Measurements from ENCODE around the gene GPR158. TPM values are rescaled to one million over a fixed set of nuclear protein-coding genes. Genes with fewer than 3 reads are reported as not detected.

The GPR158 gene
- total RNA-seq, 1 experiment from 2014 or later = not detected

GRCh38 chr10:25339966-25340365, 165.2 kb downstream of the GPR158 start:
- CTCF ChIA-PET = no interaction called here
- TF ChIP-seq CTCF (IDR thresholded peaks at IDR 0.05; ENCODE audit: unreplicated experiment) = no peak
- POLR2A ChIA-PET = no interaction called here
- Mint-ChIP-seq H3K4me1 (ENCODE audit: insufficient read depth, unreplicated experiment) (no peaks in the 10 kb centered on the region), H3K27me3 (ENCODE audit: insufficient read depth, unreplicated experiment) (peaks cover 63% of the 10 kb centered on the region), H3K9me3 (ENCODE audit: unreplicated experiment) (no peaks in the 10 kb centered on the region), H3K36me3 (ENCODE audit: insufficient read depth, unreplicated experiment) (no peaks in the 10 kb centered on the region), H3K27ac (ENCODE audit: low read depth, unreplicated experiment) (no peak overlapping the region), H3K4me3 (ENCODE audit: unreplicated experiment) (no peak overlapping the region)
- no TSS peak for BruUV-seq (replicated peaks)
- intact Hi-C loops (cut with micrococcal nuclease) = no loop called here
- no peak for DNase-seq (ENCODE audit: unreplicated experiment)

GRCh38 chr10:25349520-25349919, 174.7 kb downstream of the GPR158 start:
- ChIA-PET POLR2A (no interaction called here), CTCF (interaction anchor here (0.6 kb wide), 1 partner anchor 1621 kb away, joined by 3 read pairs; no protein-coding TSS in a partner anchor)
- Mint-ChIP-seq H3K4me1 (ENCODE audit: insufficient read depth, unreplicated experiment) (no peaks in the 10 kb centered on the region), H3K9me3 (ENCODE audit: unreplicated experiment) (no peaks in the 10 kb centered on the region), H3K36me3 (ENCODE audit: insufficient read depth, unreplicated experiment) (no peaks in the 10 kb centered on the region), H3K27ac (ENCODE audit: low read depth, unreplicated experiment) (no peak overlapping the region), H3K27me3 (ENCODE audit: insufficient read depth, unreplicated experiment) (peaks cover 39% of the 10 kb centered on the region), H3K4me3 (ENCODE audit: unreplicated experiment) (no peak overlapping the region)
- no TSS peak for BruUV-seq (replicated peaks)
- TF ChIP-seq CTCF (IDR thresholded peaks at IDR 0.05; ENCODE audit: unreplicated experiment) = no peak
- intact Hi-C loops (cut with micrococcal nuclease) = no loop called here
- DNase-seq (ENCODE audit: unreplicated experiment) = no peak

GRCh38 chr10:25356609-25357008, 181.8 kb downstream of the GPR158 start:
- ChIA-PET POLR2A (interaction anchor here (0.6 kb wide), 1 partner anchor 145 kb away, joined by 3 read pairs; no protein-coding TSS in a partner anchor), CTCF (no interaction called here)
- Mint-ChIP-seq H3K36me3 (ENCODE audit: insufficient read depth, unreplicated experiment) (no peaks in the 10 kb centered on the region), H3K27me3 (ENCODE audit: insufficient read depth, unreplicated experiment) (peaks cover 11% of the 10 kb centered on the region), H3K4me3 (ENCODE audit: unreplicated experiment) (no peak overlapping the region), H3K27ac (ENCODE audit: low read depth, unreplicated experiment) (no peak overlapping the region), H3K9me3 (ENCODE audit: unreplicated experiment) (peaks cover 23% of the 10 kb centered on the region), H3K4me1 (ENCODE audit: insufficient read depth, unreplicated experiment) (no peaks in the 10 kb centered on the region)
- DNase-seq (ENCODE audit: unreplicated experiment) = no peak
- BruUV-seq (replicated peaks) = no TSS peak
- TF ChIP-seq CTCF (IDR thresholded peaks at IDR 0.05; ENCODE audit: unreplicated experiment) = no peak
- intact Hi-C loops (cut with micrococcal nuclease) = no loop called here

GRCh38 chr10:25357269-25357668, 182.5 kb downstream of the GPR158 start:
- intact Hi-C loops (cut with micrococcal nuclease) = no loop called here
- Mint-ChIP-seq H3K4me3 (ENCODE audit: unreplicated experiment) (no peak overlapping the region), H3K27ac (ENCODE audit: low read depth, unreplicated experiment) (no peak overlapping the region), H3K36me3 (ENCODE audit: insufficient read depth, unreplicated experiment) (no peaks in the 10 kb centered on the region), H3K27me3 (ENCODE audit: insufficient read depth, unreplicated experiment) (peaks cover 11% of the 10 kb centered on the region), H3K4me1 (ENCODE audit: insufficient read depth, unreplicated experiment) (no peaks in the 10 kb centered on the region), H3K9me3 (ENCODE audit: unreplicated experiment) (peaks cover 23% of the 10 kb centered on the region)
- POLR2A ChIA-PET = no interaction called here
- CTCF ChIA-PET = no interaction called here
- TF ChIP-seq CTCF (IDR thresholded peaks at IDR 0.05; ENCODE audit: unreplicated experiment) = no peak
- no peak for DNase-seq (ENCODE audit: unreplicated experiment)
- BruUV-seq (replicated peaks) = no TSS peak

Measured in MCF 10A (cell line).